ENCODE measurements around the gene HNRNPAB.

The HNRNPAB gene

DNA sequence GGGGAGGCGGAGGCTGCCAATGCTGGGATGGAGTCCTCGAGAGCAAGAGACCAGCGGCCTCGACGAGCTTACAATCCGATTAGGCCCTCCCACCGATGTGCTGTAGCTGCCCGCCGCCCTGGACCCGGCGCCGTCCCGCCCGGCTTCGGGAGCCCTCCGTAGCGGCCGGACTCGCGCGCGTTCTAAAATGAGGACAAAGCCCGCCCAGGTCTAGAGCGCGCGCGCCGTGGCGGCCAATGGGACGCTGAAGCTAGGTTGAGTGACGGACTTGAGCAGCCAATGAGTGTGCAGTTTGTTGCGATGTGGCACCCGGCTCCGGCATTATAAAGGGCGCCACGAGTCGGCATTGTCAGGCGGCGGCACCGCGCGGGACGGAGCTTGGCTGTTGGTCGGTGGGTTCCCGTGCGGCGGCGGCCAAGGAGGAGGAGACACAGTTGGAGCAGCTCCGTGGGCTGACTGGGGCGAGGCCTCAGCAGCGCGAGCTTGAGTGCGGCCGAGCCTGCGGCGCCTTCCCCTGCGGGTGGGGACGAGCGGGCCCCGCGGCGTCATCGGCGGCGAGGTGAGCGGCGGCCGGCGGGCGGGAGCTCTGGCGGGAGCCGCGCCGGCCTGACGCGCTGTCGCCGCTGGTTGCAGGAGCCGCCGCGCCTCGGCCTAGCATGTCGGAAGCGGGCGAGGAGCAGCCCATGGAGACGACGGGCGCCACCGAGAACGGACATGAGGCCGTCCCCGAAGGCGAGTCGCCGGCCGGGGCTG, at the start of gene HNRNPAB:
Gene HNRNPAB, plus strand, starts transcription at position 352 of the 753 bp plus-strand sequence. Its CDS starts 305 bp downstream, at position 657.
- DNase-seq, result peak; percentile 71 to 98 (median 92)

DNA sequence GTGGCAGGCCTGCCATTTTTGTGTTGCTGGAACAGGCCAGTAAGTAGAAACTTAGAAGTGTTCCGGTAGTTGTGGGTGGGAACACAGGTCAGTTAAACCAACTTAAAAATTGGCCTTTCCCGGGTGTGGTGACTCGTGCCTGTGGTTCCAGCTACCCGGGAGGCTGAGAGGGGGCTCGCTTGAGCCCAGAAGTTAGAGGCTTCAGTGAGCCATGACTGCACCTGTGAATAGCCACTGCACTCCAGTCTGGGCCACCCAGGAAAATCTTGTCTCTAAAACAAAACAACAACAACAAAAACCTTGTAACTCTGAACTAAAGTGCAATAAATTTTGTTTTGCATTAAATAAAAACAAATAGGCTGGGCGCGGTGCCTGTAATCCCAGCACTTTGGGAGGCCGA, 49.3 kb upstream of the HNRNPAB start:
- DNase-seq, result no peak

DNA sequence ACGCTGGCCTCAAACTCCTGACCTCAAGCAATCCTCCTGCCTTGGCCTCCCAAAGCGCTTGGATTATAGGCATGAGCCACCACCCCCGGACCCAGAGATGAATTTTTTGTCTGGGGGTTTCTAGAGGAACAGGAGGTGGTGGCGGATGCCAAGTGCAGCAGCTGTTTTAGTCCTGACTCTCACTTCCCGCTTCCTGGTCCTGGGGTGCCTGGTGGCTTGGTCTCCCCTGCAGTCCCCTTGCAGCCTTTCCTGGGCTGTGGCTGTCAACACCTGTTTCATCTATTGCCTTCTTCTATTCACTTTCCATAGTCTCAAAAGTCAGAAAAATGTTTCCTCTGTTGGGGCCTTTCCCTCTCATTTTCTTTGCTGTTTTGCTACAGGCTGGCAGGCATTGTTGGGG, 44.2 kb upstream of the HNRNPAB start:
- no peak for DNase-seq

DNA sequence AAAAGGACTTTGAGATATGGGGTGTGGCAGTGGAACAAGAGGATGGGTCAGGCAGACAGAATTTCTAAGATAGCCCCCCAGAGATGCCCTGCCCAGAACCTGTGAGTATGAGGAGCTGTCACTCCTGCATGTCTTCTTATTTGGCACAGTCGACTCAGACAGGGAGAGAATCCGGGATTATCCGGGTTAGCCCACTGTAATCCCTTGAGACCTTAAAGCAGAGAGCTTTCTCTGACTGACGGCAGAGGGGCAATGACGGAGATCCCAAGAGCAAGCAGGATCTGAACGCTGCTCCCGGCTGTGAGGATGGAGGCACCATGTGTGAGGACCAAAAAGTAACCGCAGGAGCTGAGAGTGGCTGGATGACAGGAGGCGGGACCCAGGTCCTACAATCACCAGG, 41.9 kb upstream of the HNRNPAB start:
- DNase-seq, result no peak

DNA sequence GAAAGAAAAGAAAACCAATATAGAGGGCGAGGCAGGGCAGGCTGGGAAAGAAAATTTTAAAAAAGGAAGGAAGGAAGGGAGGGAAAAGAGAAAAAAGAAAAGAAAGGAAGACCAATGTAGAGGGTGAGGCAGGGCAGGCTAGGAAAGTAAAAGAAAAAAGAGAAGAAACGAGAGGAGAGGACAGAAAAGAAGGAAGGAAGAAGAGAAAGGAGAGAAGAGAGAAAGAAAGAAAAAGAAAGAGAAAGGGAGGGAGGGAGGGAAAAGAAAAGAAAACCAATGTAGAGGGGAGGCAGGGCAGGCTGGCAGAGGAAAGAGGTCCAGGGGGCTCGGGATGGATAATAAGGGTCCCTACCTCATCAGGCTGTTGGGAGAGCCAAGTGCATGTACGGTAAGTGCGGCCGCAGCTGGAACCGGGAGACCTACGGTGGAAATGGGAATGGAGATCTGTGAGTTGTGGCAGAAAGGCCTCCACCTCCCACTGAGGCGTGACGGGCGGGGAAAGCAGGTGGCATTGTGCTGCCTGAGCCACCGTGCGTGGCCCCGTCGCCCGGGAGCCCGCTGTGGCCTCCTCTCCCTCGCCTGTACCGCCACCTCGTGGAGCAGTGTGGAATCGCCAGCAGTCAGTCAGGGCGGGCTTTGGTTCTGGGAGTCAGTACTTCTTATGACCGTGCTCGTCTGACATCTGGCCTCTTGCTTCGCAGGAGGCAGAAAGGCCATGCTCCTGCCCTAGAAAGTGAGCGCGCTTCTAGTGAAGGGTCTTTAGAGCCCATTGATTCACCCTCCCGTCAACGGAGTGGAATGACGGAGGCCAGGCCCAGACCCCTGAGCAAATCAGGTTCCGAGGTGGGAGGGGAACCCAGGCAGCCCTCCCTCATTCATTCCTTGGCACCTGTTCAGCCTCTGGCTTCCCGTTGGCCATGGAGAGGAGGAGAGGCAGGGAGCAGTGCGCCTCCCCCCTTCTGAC, 40.3 kb upstream of the HNRNPAB start:
- DNase-seq, result peak in 51 of 56 donors; percentile 12 to 85 (median 61)

DNA sequence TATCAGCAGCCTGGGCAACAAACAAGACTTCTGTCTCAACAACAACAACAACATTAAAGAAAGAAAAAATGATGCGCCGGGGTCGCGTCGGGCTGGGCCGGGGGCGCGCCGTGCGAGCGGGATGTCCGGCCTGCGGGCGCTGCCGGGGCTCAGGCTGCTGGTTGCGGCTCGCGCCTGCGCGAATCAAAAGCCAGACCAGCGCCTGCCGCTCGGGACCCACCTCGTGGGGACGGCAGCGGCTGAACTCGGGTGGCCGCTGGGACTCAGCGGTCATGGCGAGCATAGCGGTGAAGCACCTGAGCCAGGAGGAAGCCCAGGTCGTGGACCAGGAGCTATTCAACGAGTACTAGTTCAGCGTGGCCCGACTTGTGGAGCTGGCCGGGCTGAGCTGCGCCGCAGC, 38.8 kb upstream of the HNRNPAB start:
- DNase-seq, result no peak

DNA sequence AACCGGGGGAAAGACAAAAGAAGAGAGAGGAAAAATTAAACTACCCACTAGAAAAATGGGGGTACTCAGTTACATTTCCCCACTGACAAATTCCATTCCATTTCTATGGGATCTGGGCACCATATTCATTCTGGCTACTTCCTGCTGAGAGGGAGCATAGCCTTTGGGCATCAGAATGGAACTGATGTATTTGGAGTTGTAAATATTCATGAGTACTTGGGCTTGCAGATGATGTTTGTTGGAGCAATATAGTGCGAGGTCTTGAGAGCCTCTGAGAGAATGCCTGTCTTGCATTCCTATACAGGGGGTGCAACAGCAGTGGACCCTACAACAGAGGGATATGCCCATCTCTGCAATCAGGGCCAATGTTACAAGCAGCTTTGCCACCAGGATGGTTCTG, 33.9 kb upstream of the HNRNPAB start:
- no peak for DNase-seq

DNA sequence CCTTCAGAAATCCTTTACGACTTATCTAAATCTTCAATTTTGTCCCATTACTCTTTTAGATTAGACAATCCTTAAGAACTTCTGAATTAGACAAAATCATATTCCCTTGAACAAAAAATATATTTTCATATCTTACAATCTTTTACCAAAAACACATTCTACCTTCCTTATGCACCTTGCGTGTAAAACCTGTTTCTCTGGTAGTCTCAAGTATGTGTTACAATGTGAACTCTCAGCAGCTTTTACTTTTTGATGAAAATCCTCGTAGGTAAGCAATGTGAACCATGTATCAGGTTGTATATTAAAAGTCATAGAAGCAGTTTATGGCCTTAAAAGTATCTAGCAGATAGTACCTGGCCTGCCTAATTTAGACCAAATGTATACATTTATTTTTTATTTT, 29.9 kb upstream of the HNRNPAB start:
- DNase-seq, result no peak

DNA sequence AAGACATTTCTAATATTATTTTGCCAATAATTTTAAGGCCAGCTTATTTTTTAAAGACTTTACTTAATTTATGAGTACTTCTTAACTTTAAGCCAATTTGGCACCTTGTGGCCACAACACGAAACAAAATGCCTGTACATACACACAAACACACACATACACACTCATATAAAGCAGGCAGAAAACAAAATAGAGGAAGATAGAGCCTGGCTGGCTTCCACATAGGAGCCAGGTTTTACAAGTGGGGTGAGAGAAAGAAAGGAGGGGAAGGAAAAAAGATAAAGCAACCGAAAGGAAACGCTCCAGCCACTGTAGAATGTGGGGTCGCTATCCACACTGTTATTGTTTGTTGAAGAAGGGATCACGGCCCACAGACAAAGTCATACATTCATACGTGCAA, 27.5 kb upstream of the HNRNPAB start:
- DNase-seq, result no peak

DNA sequence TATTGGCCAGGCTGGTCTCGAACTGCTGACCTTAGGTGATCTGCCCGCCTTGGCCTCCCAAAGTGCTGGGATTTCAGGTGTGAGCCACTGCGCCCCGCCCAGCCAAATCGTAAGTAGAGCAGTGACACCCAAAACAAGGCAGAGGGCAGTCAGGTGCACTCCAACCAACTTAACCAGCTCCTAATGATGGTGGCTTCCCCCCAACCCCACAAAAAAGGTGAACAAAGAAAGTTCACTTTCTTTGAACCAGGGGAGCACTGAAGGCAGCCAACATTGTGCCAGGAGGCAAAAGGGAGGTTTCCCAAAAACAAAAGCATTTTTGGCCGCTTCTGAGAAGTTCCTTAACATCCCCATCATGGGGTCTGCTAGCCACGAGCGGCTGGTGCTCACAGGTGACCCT, 26.8 kb upstream of the HNRNPAB start:
- DNase-seq, result no peak

DNA sequence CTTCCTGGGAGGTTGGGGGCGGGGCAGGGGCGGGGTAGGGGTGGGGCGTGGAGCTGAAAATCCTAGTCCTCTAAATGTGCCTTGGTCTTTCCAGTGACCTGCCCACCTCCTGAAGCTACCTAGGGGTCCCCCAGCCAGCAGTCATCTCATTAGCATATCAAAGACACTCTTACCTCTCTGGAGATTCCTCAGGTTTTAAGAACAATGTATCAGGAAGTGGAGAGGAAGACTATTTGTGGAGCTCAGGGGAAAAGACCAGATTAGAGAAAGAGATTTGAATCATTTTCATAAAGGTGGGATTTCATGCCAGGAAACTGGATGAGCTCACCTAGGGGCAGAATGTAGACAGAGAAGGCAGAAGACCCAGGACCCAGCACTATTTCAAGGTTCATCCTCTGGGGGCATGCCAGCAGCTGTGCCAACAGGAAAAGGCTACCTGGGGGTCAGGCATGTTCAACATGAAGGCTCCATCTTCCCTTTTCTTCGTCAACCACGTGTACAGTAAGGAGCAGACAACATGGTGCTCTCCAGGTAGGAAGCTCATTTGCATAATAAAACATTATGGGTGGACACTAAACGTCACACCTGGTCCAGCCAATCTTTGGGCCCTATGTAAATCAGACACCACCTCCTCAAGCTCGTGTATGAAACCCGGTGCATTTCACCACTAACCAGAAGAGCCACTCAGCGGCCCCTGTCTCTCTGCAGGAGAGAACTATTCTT, 24.0 kb upstream of the HNRNPAB start:
- DNase-seq, result no peak

DNA sequence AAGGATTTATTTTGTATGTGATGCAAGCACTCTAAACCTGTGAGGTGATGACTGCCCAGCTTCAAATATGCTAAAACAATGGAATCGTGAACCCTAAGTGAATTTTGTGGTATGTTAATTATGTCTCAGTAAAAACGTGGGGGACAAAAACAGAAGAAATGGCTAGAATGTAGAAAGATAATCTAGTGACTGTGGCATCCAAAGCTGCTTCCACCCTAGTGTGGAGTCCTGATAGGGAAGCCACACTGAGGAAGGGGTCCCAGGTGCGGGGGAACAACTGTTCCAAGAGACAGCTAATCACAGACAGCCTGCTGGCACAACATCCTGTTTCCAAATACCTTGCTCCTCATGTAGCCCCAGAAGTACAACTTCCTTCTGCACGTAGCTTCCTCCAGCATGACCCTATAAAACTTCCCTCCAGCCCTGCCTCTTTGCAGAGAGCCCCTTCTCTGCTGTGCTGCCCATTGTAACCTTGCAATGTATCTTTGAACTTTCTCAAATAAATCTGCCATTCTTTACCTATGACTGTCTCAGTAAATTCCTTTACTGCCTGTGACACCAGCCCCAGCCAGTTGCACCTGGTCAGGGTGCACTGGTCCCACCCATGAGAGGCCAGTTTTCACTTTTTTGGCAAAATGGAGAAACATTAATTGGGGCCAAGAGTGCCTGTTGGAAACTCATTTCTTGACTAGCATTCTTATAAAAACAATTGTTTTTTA, 22.0 kb upstream of the HNRNPAB start:
- no peak for DNase-seq

DNA sequence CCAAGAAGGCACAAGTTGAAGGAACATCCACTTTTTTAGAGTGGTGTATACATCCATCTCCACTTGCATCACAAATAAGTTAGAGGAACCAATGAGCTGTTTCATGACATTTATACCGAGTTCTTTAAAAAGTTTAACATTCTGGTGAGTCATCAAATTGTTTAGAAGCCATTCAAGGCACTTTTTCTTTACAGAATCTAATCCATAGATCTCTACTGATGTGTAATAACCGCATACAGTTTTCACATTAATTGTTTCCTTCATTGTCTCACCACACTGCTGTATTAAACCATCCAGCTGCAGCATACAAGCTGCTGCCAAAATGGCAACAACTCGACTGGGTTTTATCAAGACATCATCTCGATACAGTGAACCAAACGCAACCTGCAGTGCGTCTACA, 17.9 kb upstream of the HNRNPAB start:
- DNase-seq, result no peak

DNA sequence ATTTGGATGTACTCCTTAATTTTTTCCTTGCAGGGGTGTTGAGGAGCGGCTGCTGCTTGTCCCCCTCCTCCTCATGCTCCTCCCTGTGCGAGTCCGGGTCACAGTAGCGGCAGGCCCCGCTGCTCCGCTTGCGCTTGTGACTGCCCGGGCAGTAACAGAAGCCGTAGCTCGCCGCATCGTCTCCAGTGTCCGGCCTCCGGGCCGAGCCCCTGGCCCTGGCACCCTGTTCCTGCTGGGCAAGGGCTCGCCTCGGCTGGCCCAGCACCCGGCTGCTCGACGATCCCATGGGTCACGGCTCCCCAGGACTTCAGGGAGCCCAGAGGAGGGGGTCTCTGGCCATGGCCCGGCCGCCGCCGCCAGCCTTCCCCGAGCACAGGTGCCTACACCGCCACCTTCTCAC, 17.3 kb upstream of the HNRNPAB start, which contains the start of gene GMCL2:
Gene GMCL2, minus strand, starts transcription at position 358 of the 400 bp plus-strand sequence. Its CDS starts 72 bp downstream, at position 286.
- DNase-seq, result peak in 1 of 56 donors; percentile 5

DNA sequence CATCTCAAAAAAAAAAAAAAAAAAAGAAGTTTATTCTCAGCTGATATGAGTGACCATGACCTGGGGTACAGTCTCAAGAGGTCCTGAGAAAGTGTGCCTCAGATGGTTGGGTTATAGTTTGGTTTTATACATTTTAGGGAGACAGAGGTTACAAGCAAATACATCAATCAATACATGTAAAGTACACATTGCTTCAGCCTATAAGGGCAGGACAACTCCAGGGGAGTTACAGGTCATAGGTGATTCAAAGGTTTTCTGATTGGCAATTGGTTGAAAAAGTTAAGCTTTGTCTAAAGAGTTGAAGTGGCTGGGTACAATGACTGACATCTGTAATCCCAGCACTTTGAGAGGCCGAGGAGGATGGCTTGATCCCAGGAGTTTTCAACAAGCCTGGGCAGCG, 14.9 kb upstream of the HNRNPAB start:
- no peak for DNase-seq

DNA sequence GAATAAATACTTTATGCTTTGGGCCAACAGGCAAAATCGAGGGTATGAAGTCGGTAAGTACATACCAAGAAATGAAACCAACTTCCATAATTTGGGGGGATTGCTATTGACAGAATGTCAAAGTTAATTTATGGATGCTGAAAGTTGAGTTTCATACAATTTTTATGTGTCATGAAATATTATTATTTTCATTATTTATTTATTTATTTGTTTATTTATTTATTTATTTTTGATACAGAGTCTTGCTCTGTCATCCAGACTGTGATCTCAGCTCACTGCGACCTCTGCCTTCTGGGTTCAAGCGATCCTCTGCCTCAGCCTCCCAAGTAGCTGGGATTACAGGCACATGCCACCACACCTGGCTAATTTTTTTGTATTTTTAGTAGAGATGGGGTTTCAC, 12.7 kb upstream of the HNRNPAB start:
- DNase-seq, result no peak

DNA sequence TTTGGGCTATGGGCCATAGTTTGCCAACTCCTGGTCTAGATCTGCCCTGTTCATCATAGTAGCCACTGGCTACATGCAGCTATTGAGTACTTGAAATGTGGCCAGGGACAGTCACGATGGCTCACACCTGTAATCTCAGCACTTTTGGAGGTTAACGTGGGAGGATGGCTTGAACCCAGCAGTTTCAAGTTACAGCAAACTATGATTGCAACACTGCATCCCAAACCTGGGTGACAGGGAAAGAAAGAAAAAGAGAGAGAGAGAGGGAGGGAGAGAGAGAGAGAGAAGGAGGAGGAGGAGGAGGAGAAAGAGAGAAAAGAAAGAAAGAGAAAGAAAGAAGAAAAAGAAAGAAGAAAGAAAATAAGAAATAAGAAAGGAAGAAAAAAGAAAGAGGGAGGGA, 12.1 kb upstream of the HNRNPAB start:
- DNase-seq, result no peak

DNA sequence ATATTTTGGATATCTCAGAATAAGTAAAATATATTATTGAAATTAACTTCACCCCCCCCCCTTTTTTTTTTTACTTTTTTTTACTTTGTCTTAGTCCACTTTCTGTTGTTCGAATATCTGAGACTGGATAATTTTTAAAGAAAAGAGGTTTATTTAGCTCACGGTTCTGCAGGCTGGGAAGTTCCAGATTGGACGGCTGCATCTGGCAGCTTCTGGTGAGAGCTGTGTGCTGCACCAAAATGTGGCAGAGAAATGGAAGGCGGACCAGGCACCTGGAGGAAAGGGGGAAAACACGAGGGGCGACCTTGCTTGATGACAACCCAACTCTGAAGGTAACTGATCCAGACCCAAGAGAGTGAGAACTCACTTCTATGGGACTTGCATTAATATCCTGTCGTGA, 11.5 kb upstream of the HNRNPAB start:
- no peak for DNase-seq

DNA sequence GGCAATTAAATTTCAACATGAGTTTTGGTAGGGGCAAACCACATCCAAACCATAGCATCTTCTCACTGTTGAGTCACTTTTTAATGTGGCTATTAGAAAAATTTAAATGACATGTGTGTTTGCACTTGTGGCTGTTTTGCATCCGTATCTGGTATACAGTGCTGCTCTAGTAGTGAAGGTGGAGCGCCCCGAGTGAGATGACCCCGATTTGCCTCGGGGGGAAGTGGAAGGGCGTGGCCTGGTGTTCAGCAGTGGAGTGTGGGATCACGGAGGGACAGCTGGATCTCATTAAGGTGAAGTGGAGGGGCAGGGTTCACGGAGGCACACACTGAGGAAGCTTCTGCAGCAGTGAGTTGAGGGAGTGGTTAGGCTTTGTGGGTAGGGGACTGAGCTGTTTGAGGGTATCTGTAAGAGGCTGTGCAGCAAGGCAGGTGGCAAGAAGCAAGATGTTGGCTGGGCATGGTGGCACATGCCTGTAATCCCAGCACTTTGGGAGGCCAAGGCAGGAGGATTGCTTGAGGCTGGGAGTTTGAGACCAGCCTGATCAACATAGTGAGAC, 11.0 kb upstream of the HNRNPAB start:
- no peak for DNase-seq

DNA sequence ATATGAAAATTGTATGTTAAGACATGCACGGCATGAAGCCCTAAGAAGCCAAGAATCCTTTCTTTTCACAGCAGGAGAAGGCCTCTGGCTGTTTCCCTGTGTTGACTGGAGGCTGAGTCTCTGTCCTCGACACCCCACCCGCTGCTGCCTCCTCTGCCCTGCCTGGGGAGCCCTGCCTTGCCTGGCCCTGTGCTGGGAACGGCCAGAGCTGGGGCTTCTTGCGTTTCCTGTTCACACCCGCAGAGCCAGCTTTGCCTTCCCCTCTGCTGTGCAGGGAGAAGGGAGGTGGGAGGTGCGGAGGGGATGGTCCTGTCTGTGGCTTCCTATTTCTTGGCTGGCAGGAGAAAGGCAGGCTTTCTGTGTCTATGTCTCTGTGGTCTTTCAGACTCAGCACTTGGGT, 10.3 kb upstream of the HNRNPAB start:
- DNase-seq, result no peak

All from amygdala (tissue), 56 donors.